HEK293 (cell line): ENCODE measurements around the gene ADRM1.

Experiments used
- KLF10 ChIP-seq: fragments of 450-650 bp; IDR thresholded peaks from 2 replicates; pipeline ENCODE4 v1.5.1; 2018; ENCODE audit warnings: missing biosample characterization, mild to moderate bottlenecking, missing genetic modification characterization
- MZF1 ChIP-seq: fragments of 450-650 bp; formaldehyde crosslinking; IDR thresholded peaks from 2 replicates; pipeline ENCODE4 v1.5.1; 2017; ENCODE audit warnings: missing biosample characterization, missing genetic modification characterization, borderline replicate concordance
- SCRT1 ChIP-seq: fragments of 450-650 bp; formaldehyde crosslinking; IDR thresholded peaks from 2 replicates; pipeline ENCODE4 v1.5.1; 2016; ENCODE audit warnings: missing biosample characterization, missing genetic modification characterization, borderline replicate concordance
- YY1 ChIP-seq: fragments of 450-650 bp; formaldehyde crosslinking; IDR thresholded peaks from 2 replicates; pipeline ENCODE4 v1.5.1; 2018; ENCODE audit warnings: missing biosample characterization, missing genetic modification characterization
- ZNF121 ChIP-seq: fragments of 450-650 bp; formaldehyde crosslinking; IDR thresholded peaks from 2 replicates; pipeline ENCODE4 v1.5.1; 2016; ENCODE audit warnings: missing biosample characterization, missing genetic modification characterization
- ZNF133 ChIP-seq: fragments of 450-650 bp; formaldehyde crosslinking; IDR thresholded peaks from 2 replicates; pipeline ENCODE4 v1.5.1; 2016; ENCODE audit warnings: missing biosample characterization, missing genetic modification characterization
- ZNF239 ChIP-seq: fragments of 450-650 bp; formaldehyde crosslinking; IDR thresholded peaks from 2 replicates; pipeline ENCODE4 v1.5.1; 2016; ENCODE audit warnings: missing biosample characterization, missing genetic modification characterization
- ZNF747 ChIP-seq: fragments of 450-650 bp; formaldehyde crosslinking; IDR thresholded peaks from 2 replicates; pipeline ENCODE4 v1.5.1; 2016; ENCODE audit warnings: missing biosample characterization, missing genetic modification characterization
- TF ChIP-seq, protein P1 (sequence below): fragments of 450-650 bp; formaldehyde crosslinking; conservative IDR thresholded peaks from 2 replicates; pipeline ENCODE4 v1.5.1; 2016; ENCODE audit warnings: low read depth, missing biosample characterization, missing genetic modification characterization
- TF ChIP-seq, protein P2 (sequence below): fragments of 450-650 bp; formaldehyde crosslinking; IDR thresholded peaks from 2 replicates; pipeline ENCODE4 v1.5.1; 2016; ENCODE audit warnings: missing biosample characterization, missing genetic modification characterization
- TF ChIP-seq, protein P3 (sequence below): fragments of 450-650 bp; formaldehyde crosslinking; IDR thresholded peaks from 2 replicates; pipeline ENCODE4 v1.5.1; 2016; ENCODE audit warnings: missing biosample characterization, missing genetic modification characterization
- TF ChIP-seq, protein P4 (sequence below): fragments of 450-650 bp; formaldehyde crosslinking; IDR thresholded peaks from 2 replicates; pipeline ENCODE4 v1.5.1; 2017; ENCODE audit warnings: missing biosample characterization, missing genetic modification characterization

DNA sequence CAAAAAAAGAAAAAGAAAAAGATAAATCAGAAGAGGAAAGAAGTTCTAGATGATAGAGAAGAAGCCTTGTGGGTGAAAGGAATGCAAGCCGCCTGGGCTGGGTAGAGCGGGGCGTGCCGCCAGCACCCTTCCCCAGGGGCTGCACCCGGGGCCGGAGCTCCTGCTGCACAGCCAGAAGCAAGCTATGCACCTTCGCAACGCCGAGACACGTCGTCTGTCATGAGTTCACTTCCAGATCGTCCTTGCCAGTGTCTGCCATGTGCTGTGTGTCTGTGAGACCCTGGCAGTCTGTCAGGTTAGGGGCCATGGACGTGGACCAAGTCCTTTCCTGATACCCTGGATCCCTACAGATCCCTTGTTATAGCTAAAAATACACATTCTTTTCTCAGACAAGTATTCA lies 25.5 kb upstream of the ADRM1 start:
- no peak for TF ChIP-seq MZF1 (tag by site-specific recombination)
- no peak for TF ChIP-seq YY1 (tag by site-specific recombination)
- TF ChIP-seq ZNF747, result no peak
- TF ChIP-seq, protein P1, sequence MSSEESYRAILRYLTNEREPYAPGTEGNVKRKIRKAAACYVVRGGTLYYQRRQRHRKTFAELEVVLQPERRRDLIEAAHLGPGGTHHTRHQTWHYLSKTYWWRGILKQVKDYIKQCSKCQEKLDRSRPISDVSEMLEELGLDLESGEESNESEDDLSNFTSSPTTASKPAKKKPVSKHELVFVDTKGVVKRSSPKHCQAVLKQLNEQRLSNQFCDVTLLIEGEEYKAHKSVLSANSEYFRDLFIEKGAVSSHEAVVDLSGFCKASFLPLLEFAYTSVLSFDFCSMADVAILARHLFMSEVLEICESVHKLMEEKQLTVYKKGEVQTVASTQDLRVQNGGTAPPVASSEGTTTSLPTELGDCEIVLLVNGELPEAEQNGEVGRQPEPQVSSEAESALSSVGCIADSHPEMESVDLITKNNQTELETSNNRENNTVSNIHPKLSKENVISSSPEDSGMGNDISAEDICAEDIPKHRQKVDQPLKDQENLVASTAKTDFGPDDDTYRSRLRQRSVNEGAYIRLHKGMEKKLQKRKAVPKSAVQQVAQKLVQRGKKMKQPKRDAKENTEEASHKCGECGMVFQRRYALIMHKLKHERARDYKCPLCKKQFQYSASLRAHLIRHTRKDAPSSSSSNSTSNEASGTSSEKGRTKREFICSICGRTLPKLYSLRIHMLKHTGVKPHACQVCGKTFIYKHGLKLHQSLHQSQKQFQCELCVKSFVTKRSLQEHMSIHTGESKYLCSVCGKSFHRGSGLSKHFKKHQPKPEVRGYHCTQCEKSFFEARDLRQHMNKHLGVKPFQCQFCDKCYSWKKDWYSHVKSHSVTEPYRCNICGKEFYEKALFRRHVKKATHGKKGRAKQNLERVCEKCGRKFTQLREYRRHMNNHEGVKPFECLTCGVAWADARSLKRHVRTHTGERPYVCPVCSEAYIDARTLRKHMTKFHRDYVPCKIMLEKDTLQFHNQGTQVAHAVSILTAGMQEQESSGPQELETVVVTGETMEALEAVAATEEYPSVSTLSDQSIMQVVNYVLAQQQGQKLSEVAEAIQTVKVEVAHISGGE (tag by site-specific recombination), result no peak
- no peak for TF ChIP-seq ZNF121 (tag by site-specific recombination)
- TF ChIP-seq, protein P2, sequence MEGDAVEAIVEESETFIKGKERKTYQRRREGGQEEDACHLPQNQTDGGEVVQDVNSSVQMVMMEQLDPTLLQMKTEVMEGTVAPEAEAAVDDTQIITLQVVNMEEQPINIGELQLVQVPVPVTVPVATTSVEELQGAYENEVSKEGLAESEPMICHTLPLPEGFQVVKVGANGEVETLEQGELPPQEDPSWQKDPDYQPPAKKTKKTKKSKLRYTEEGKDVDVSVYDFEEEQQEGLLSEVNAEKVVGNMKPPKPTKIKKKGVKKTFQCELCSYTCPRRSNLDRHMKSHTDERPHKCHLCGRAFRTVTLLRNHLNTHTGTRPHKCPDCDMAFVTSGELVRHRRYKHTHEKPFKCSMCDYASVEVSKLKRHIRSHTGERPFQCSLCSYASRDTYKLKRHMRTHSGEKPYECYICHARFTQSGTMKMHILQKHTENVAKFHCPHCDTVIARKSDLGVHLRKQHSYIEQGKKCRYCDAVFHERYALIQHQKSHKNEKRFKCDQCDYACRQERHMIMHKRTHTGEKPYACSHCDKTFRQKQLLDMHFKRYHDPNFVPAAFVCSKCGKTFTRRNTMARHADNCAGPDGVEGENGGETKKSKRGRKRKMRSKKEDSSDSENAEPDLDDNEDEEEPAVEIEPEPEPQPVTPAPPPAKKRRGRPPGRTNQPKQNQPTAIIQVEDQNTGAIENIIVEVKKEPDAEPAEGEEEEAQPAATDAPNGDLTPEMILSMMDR, result no peak
- no peak for TF ChIP-seq ZNF133 (tag by site-specific recombination)
- TF ChIP-seq KLF10 (tag by site-specific recombination), result no peak
- no peak for TF ChIP-seq ZNF239 (tag by site-specific recombination)
- TF ChIP-seq, protein P3, sequence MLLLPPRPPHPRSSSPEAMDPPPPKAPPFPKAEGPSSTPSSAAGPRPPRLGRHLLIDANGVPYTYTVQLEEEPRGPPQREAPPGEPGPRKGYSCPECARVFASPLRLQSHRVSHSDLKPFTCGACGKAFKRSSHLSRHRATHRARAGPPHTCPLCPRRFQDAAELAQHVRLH, result no peak
- TF ChIP-seq SCRT1 (tag by site-specific recombination), result no peak
- TF ChIP-seq, protein P4, sequence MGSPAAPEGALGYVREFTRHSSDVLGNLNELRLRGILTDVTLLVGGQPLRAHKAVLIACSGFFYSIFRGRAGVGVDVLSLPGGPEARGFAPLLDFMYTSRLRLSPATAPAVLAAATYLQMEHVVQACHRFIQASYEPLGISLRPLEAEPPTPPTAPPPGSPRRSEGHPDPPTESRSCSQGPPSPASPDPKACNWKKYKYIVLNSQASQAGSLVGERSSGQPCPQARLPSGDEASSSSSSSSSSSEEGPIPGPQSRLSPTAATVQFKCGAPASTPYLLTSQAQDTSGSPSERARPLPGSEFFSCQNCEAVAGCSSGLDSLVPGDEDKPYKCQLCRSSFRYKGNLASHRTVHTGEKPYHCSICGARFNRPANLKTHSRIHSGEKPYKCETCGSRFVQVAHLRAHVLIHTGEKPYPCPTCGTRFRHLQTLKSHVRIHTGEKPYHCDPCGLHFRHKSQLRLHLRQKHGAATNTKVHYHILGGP (tag by site-specific recombination), result no peak
